ENCODE data around the gene RBPJ.

- TF ChIP-seq POLR2A (IDR thresholded peaks at IDR 0.05) (no peak), CTCF (IDR thresholded peaks at IDR 0.05) (no peak)
These were observed 79.3 kb downstream of the RBPJ start for GRCh38 chr4:26400132-26400531.

All from tibial nerve (tissue), 3 donors.